GM12878 (cell line): Measurements from ENCODE around the gene SLC6A16. TPM values are rescaled to one million over a fixed set of nuclear protein-coding genes. Genes with fewer than 3 reads are reported as not detected.

Experiments
- ATAC-seq: fragments of 200-7000 bp; cut with Tn5 transposase; 3 replicates; pipeline ENCODE4 v1.9.1; 2020; ENCODE audit warnings: mild to moderate bottlenecking, moderate library complexity
- BruUV-seq: library from RNA; stranded (reverse); fragments of 400-500 nt; replicated peaks from 2 replicates; lab custom pipeline; 2021; lab: Mats Ljungman, UMichigan
- CTCF ChIA-PET: fragments of 300-600 bp; sonication (Branson Sonifier 250); formaldehyde crosslinking; extraction: SDS; loops from one replicate; lab custom pipeline; 2021; ENCODE audit warnings: inconsistent platforms; lab: Yijun Ruan, JAX
- POLR2A ChIA-PET: fragments of 350-600 bp; formaldehyde crosslinking; extraction: SDS; loops from one replicate; lab custom pipeline; 2021; ENCODE audit warnings: inconsistent platforms; lab: Charles Lee
- RAD21 ChIA-PET: fragments of 300-600 bp; sonication (Branson Sonifier 250); formaldehyde crosslinking; loops from one replicate; lab custom pipeline; 2023; ENCODE audit warnings: antibody characterized with exemption; ENCODE audit not compliant: unreplicated experiment; lab: Charles Lee
- SMC1A ChIA-PET: fragments of 300-600 bp; sonication (Branson Sonifier 250); formaldehyde crosslinking; loops from one replicate; lab custom pipeline; 2023; ENCODE audit not compliant: unreplicated experiment, uncharacterized antibody; lab: Charles Lee
- DNase-seq: peaks from one replicate; pipeline ENCODE4 v3.0.0-alpha.2; 2011; ENCODE audit warnings: low read depth, low spot score
- FAIRE-seq: peaks from 3 replicates; lab custom pipeline; 2011; peaks lifted over from hg19 to GRCh38; lab: Jason Lieb, UNC
- H2AFZ ChIP-seq: 2 replicates; pipeline ENCODE4 v1.6.0; 2011; ENCODE audit warnings: low read depth, low read length, control low read depth; ENCODE audit not compliant: control insufficient read depth
- H3K27ac ChIP-seq: 2 replicates; pipeline ENCODE4 v1.5.1; 2011; ENCODE audit warnings: control low read depth; ENCODE audit not compliant: control insufficient read depth, insufficient read depth
- H3K27me3 ChIP-seq, 2 experiments: replicated peaks in 1 of 2; 2 replicates each; pipeline versions ENCODE4 v1.6.0 to v1.6.1; 2011; ENCODE audit warnings: low read length in 1 of 2; ENCODE audit not compliant: control insufficient read depth in 2 of 2, insufficient read depth in 2 of 2
- H3K36me3 ChIP-seq, 2 experiments: 2 replicates each; pipeline ENCODE4 v1.5.1; 2011; ENCODE audit warnings: low read length in 1 of 2; ENCODE audit not compliant: control insufficient read depth in 2 of 2, insufficient read depth in 2 of 2
- H3K4me1 ChIP-seq: 2 replicates; pipeline ENCODE4 v1.6.1; 2011; ENCODE audit warnings: mild to moderate bottlenecking, low read length, moderate library complexity, mixed read lengths; ENCODE audit not compliant: control insufficient read depth, insufficient read depth
- H3K4me2 ChIP-seq: 2 replicates; pipeline ENCODE4 v1.6.0; 2011; ENCODE audit warnings: control low read depth; ENCODE audit not compliant: control insufficient read depth, insufficient read depth
- H3K4me3 ChIP-seq: fragments of 200-600 bp; sonication (generic); 2 replicates; pipeline ENCODE4 v1.5.1; 2016
- H3K79me2 ChIP-seq: 2 replicates; pipeline ENCODE4 v1.6.0; 2011; ENCODE audit warnings: low read length; ENCODE audit not compliant: control insufficient read depth, insufficient read depth
- H3K9ac ChIP-seq: 2 replicates; pipeline ENCODE4 v1.8.0; 2011; ENCODE audit warnings: low read length, control low read depth, mixed read lengths; ENCODE audit not compliant: control insufficient read depth, insufficient read depth
- H3K9me3 ChIP-seq: replicated peaks from 3 replicates; pipeline ENCODE4 v1.5.1; 2011; ENCODE audit warnings: mild to moderate bottlenecking, low read length; ENCODE audit not compliant: control insufficient read depth, insufficient read depth
- H4K20me1 ChIP-seq: 2 replicates; pipeline ENCODE4 v1.6.0; 2011; ENCODE audit not compliant: control insufficient read depth, insufficient read depth
- BMI1 ChIP-seq: fragments of 450-650 bp; IDR thresholded peaks from 2 replicates; pipeline ENCODE4 v1.6.1; 2016; ENCODE audit warnings: mild to moderate bottlenecking, moderate library complexity, borderline replicate concordance
- CTCF ChIP-seq, 3 experiments: IDR thresholded peaks in 2 of 3; conservative IDR thresholded peaks in 1 of 3; 2 replicates each; pipeline ENCODE4 v1.5.1; 2011; ENCODE audit warnings: low read depth in 3 of 3, low read length in 3 of 3, mild to moderate bottlenecking in 3 of 3, control low read depth in 2 of 3, moderate library complexity in 2 of 3, inconsistent platforms in 1 of 3, mixed read lengths in 1 of 3; ENCODE audit not compliant: control insufficient read depth in 2 of 3, insufficient read depth in 1 of 3; ENCODE audit errors: extremely low read depth in 1 of 3
- GATAD2B ChIP-seq: fragments of 450-650 bp; conservative IDR thresholded peaks from 2 replicates; pipeline ENCODE4 v1.6.1; 2017; ENCODE audit warnings: low read depth, mild to moderate bottlenecking, moderate library complexity
- HDAC2 ChIP-seq: fragments of 200-600 bp; sonication (generic); IDR thresholded peaks from 2 replicates; pipeline ENCODE4 v1.6.1; 2017
- MTA2 ChIP-seq: fragments of 450-650 bp; IDR thresholded peaks from 2 replicates; pipeline ENCODE4 v1.6.1; 2016; ENCODE audit warnings: low read depth, mild to moderate bottlenecking, moderate library complexity
- MXI1 ChIP-seq: fragments of 150-350 bp; IDR thresholded peaks from 2 replicates; pipeline ENCODE4 v1.6.1; 2011; ENCODE audit warnings: low read depth, mild to moderate bottlenecking, inconsistent platforms, low read length, improper control_type of control experiment
- MYB ChIP-seq: fragments of 150-350 bp; IDR thresholded peaks from 2 replicates; pipeline ENCODE4 v1.6.1; 2014; ENCODE audit warnings: mild to moderate bottlenecking, low read depth, low read length, borderline replicate concordance
- NFXL1 ChIP-seq: fragments of 450-650 bp; IDR thresholded peaks from 2 replicates; pipeline ENCODE4 v1.6.1; 2017; ENCODE audit warnings: antibody characterized with exemption, mild to moderate bottlenecking, borderline replicate concordance
- POLR2AphosphoS2 ChIP-seq: IDR thresholded peaks from 2 replicates; pipeline ENCODE4 v1.6.1; 2011; ENCODE audit warnings: low read depth, mild to moderate bottlenecking, low read length, improper control_type of control experiment, moderate library complexity
- RAD51 ChIP-seq: fragments of 450-650 bp; IDR thresholded peaks from 2 replicates; pipeline ENCODE4 v1.6.1; 2016; ENCODE audit warnings: moderate library complexity, mild to moderate bottlenecking, inconsistent platforms
- RBBP5 ChIP-seq: fragments of 200-600 bp; sonication (generic); conservative IDR thresholded peaks from 2 replicates; pipeline ENCODE4 v1.6.1; 2016
- SMARCA5 ChIP-seq: fragments of 450-650 bp; IDR thresholded peaks from 2 replicates; pipeline ENCODE4 v1.6.1; 2017; ENCODE audit warnings: mild to moderate bottlenecking
- STAT1 ChIP-seq: fragments of 450-650 bp; conservative IDR thresholded peaks from 2 replicates; pipeline ENCODE4 v1.6.1; 2014; ENCODE audit warnings: antibody characterized with exemption, mild to moderate bottlenecking
- ZNF217 ChIP-seq: fragments of 450-650 bp; IDR thresholded peaks from 2 replicates; pipeline ENCODE4 v1.6.1; 2017; ENCODE audit warnings: antibody characterized with exemption, mild to moderate bottlenecking
- WGBS: methylation state at CpG from one replicate; pipeline ENCODE4 v1.1.6; 2016; ENCODE audit warnings: low lambda C conversion rate; ENCODE audit not compliant: insufficient replicate concordance, insufficient coverage; ENCODE audit errors: missing lambda C conversion rate; 5-methylcytosine and 5-hydroxymethylcytosine counted together
- in situ Hi-C: fragments of 300-500 bp; cut with MboI; formaldehyde crosslinking; loops from 9 replicates; pipeline ENCODE4 v1.14.3; 2018; ENCODE audit warnings: mixed read lengths
- intact Hi-C: fragments of 100-400 bp; cut with micrococcal nuclease; formaldehyde crosslinking; loops from one replicate; pipeline ENCODE4 v1.14.2; 2022; ENCODE audit not compliant: unreplicated experiment
- polyA plus RNA-seq, 11 experiments: library from polyadenylated mRNA; depleted of rRNA in 4 of 11; unstranded in 6 of 11; stranded (reverse) in 5 of 11; fragments of >200 nt; fragmentation: Nextera tagmentation in 4 of 11; fragmentation: Illumina TruSeq in 1 of 11; extraction: Ambion mirVana in 4 of 11; extraction: Trizol in 1 of 11; gene quantifications; 1 replicate in 1 of 11; 2 replicates in 10 of 11; pipeline versions ENCODE4 v1.2.1 to v1.2.3, GENCODE V29; 2011 to 2016; ENCODE audit warnings: inconsistent platforms in 2 of 11, missing spikeins in 2 of 11, low read depth in 1 of 11
- total RNA-seq, 4 experiments: library from RNA; depleted of rRNA in 3 of 4; stranded (reverse); fragments of >200 nt in 3 of 4; fragmentation: Illumina TruSeq in 1 of 4; extraction: Trizol in 1 of 4; gene quantifications; 2 replicates each; pipeline versions ENCODE4 v1.2.1 to v1.2.3, GENCODE V29; 2013 to 2021

The SLC6A16 gene
- total and polyA plus RNA-seq, 10 of the 15 experiments (the other 5 are each of a cell fraction or from before 2014, with no cell fraction given), result 0.23 to 3.2 (median 0.54) TPM

- no peak for TF ChIP-seq MYB
Measured at GRCh38 chr19:49247676-49248075, 77.3 kb downstream of the SLC6A16 start (continued).

GRCh38 chr19:49244256-49244655, 80.7 kb downstream of the SLC6A16 start:
- 63% methylated on average over 9 of the region's 9 CpGs for WGBS
- H3K27ac ChIP-seq, result no peak overlapping the region

GRCh38 chr19:49243726-49244125, 81.3 kb downstream of the SLC6A16 start:
- Histone ChIP-seq H3K79me2 (no peaks in the 10 kb centered on the region), H3K4me2 (no peak overlapping the region), H3K4me3 (no peak overlapping the region), H3K27me3 (no peaks in the 10 kb centered on the region), H3K27ac (no peak overlapping the region), H2AFZ (no peak overlapping the region), H3K9me3 (no peaks in the 10 kb centered on the region), H4K20me1 (no peaks in the 10 kb centered on the region), H3K36me3 (no peaks in the 10 kb centered on the region), H3K4me1 (no peaks in the 10 kb centered on the region), H3K9ac (no peak overlapping the region)
- FAIRE-seq (no peak), ATAC-seq (no peak), DNase-seq (no peak)
- ChIA-PET RAD21 (no interaction called here), SMC1A (interaction anchor here (1.2 kb wide), 1 partner anchor 36 kb away, joined by 3 read pairs; no protein-coding TSS in a partner anchor), CTCF (interaction anchor here (1.1 to 1.7 kb wide), 2 partner anchors 18 to 66 kb away, joined by 4 to 8 read pairs; no protein-coding TSS in a partner anchor), POLR2A (no interaction called here)
- intact Hi-C loops, result no loop called here
- WGBS, result 32% methylated on average over 11 of the region's 11 CpGs
- no TSS peak for BruUV-seq
- in situ Hi-C loops, result no loop called here
- TF ChIP-seq BMI1 (no peak), ZNF217 (no peak), RBBP5 (no peak), GATAD2B (no peak), CTCF (IDR thresholded peaks at IDR 0.05 in 2 of 3, conservative IDR thresholded peaks at IDR 0.05 in 1 of 3; ENCODE audit: control insufficient read depth in 2 of 3, extremely low read depth in 1 of 3, insufficient read depth in 1 of 3, low read depth in 3 of 3, low read length in 3 of 3) (no peak), HDAC2 (no peak), SMARCA5 (no peak), MXI1 (no peak), MTA2 (no peak), STAT1 (no peak)

More at GRCh38 chr19:49244256-49244655, 80.7 kb downstream of the SLC6A16 start:
- Histone ChIP-seq H3K4me1 (no peaks in the 10 kb centered on the region), H3K9ac (no peak overlapping the region), H3K36me3 (no peaks in the 10 kb centered on the region), H3K4me2 (no peak overlapping the region), H3K4me3 (no peak overlapping the region)
- ChIA-PET RAD21 (no interaction called here), POLR2A (no interaction called here), CTCF (interaction anchor here (1.1 to 1.7 kb wide), 2 partner anchors 18 to 66 kb away, joined by 4 to 8 read pairs; no protein-coding TSS in a partner anchor)
- in situ Hi-C loops, result no loop called here
- no peak for FAIRE-seq
- no peak for DNase-seq
- BruUV-seq, result no TSS peak
- TF ChIP-seq STAT1 (no peak), RAD51 (no peak), POLR2AphosphoS2 (no peak), NFXL1 (no peak)
- TF ChIP-seq, all 136 proteins: peak for 0
- Histone ChIP-seq H2AFZ (no peak overlapping the region), H3K27me3 (no peaks in the 10 kb centered on the region), H3K79me2 (no peaks in the 10 kb centered on the region), H4K20me1 (no peaks in the 10 kb centered on the region), H3K9me3 (no peaks in the 10 kb centered on the region)
- intact Hi-C loops, result no loop called here
- no peak for ATAC-seq
- SMC1A ChIA-PET, result interaction anchor here (1.2 kb wide), 1 partner anchor 36 kb away, joined by 3 read pairs; no protein-coding TSS in a partner anchor
